ENCODE results near the gene USP33. TPM values are rescaled to one million over a fixed set of nuclear protein-coding genes. Genes with fewer than 3 reads are reported as not detected.

Gene USP33
- total and polyA plus RNA-seq, 9 of the 15 experiments (the other 6 are each of a cell fraction or from before 2014, with no cell fraction given), result 22.4 to 83.5 (median 44.7) TPM

GRCh38 chr1:77683160-77684148 lies 76.2 kb downstream of the USP33 start (continued):
- TF ChIP-seq MTA3 (IDR thresholded peaks at IDR 0.05; ENCODE audit: borderline replicate concordance) (peak; percentile 69; the same call in 1 of the 2 replicates), PCBP2 (IDR thresholded peaks at IDR 0.05; ENCODE audit: low read depth, low read length, poor library complexity, severe bottlenecking) (peak; percentile 86), GTF2F1 (IDR thresholded peaks at IDR 0.05; ENCODE audit: low read depth, low read length) (0 out of 2 replicates have a peak, but pooled peaks have one; percentile 25), PATZ1 (CRISPR knock-in tag; IDR thresholded peaks at IDR 0.05; ENCODE audit: borderline replicate concordance) (0 out of 2 replicates have a peak, but pooled peaks have one; percentile 31), NR1H2 (CRISPR knock-in tag; IDR thresholded peaks at IDR 0.05) (0 out of 2 replicates have a peak, but pooled peaks have one; percentile 34), MTA1 (IDR thresholded peaks at IDR 0.05; ENCODE audit: borderline replicate concordance) (no peak), NCOA4 (IDR thresholded peaks at IDR 0.05; ENCODE audit: partially characterized antibody) (no peak), ERF (CRISPR knock-in tag; IDR thresholded peaks at IDR 0.05) (0 out of 2 replicates have a peak, but pooled peaks have one; percentile 53), HMGN3 (IDR thresholded peaks at IDR 0.05; ENCODE audit: borderline replicate concordance, extremely low read depth, insufficient read length, low read depth, low read length) (peak; percentile 89), SREBF2 (CRISPR knock-in tag; IDR thresholded peaks at IDR 0.05) (no peak), JUNB (CRISPR knock-in tag; conservative IDR thresholded peaks at IDR 0.05) (no peak), SMAD4 (CRISPR knock-in tag; conservative IDR thresholded peaks at IDR 0.05) (peak; percentile 93)
